ENCODE data around the gene LYRM2.

DNA sequence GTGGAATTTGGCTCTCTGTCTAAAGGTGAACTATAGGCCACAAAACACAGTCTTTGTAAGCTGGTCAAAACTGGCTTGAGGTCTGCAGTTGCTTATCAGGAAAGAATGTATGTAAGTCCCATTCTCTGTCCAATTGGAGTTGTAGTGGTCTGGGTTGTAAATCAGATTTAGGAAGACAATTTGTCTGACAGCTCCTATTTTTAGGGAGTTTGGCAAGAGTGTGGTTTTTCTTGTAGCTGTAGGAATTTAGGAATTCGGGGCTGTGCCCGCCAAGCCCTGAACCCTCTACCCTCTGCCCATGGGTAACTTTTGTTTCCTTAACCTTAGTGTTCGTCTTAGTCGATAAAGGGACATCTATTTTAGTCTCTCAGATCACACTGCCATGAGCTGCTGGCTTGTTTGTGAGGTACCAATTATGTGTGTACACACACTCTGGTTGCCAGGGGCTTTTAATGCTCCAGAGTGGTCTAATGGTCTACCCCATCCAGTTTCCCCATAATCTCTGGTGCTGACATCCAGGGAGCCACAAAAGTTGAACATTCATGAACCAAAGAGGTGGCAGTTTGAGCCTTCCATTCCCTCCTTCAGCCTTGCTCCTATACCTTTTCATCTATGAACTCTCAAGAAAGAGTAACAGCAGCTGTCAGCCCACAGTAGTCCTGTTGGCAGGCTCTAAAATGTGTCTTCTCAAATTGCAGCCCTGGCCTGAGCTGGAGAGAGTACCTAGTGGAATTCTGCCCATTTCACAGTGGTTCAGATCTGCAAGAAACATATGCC lies 112.6 kb downstream of the LYRM2 start:
- TF ChIP-seq, protein P1, sequence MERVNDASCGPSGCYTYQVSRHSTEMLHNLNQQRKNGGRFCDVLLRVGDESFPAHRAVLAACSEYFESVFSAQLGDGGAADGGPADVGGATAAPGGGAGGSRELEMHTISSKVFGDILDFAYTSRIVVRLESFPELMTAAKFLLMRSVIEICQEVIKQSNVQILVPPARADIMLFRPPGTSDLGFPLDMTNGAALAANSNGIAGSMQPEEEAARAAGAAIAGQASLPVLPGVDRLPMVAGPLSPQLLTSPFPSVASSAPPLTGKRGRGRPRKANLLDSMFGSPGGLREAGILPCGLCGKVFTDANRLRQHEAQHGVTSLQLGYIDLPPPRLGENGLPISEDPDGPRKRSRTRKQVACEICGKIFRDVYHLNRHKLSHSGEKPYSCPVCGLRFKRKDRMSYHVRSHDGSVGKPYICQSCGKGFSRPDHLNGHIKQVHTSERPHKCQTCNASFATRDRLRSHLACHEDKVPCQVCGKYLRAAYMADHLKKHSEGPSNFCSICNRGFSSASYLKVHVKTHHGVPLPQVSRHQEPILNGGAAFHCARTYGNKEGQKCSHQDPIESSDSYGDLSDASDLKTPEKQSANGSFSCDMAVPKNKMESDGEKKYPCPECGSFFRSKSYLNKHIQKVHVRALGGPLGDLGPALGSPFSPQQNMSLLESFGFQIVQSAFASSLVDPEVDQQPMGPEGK (CRISPR knock-in tag; IDR thresholded peaks at IDR 0.05; ENCODE audit: borderline replicate concordance): no peak
- TF ChIP-seq TOX (CRISPR knock-in tag; IDR thresholded peaks at IDR 0.05; ENCODE audit: borderline replicate concordance): no peak

All from SK-N-SH treated with all-trans-retinoic acid at 6 μM for 48 hours (cell line).